ENCODE data around the gene PARD3.

The PARD3 gene

DNA sequence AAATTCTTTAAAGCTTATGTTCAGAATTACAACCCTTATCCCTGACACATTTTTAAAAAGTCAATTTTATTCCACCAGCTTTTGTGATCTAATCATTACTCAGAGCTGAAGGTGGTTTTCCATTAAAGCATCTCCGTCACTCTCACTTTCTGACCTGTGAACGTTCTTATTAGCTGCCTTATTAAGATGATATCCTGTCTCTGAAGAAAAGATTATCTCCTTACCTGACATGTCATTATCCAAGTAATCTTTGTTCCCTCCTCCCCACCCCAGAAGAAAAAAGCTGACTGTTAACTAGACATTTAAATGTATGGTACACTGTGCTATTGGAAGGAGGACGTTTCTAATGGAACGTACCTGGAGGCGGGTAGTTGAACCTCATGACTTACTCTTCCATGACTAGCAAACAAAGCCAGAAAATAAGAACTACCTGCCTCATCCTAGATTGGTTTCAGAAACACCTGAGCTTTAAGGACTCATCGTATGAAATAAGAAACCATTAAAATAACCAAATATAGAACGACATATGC lies 708.7 kb downstream of the PARD3 start:
- no peak for DNase-seq (ENCODE audit: low read depth in 2 of 2)

- no peak for DNase-seq (ENCODE audit: low read depth in 2 of 2)
These were observed 710.1 kb downstream of the PARD3 start for GRCh38 chr10:34104829-34105572.

GRCh38 chr10:34102893-34103506 lies 712.1 kb downstream of the PARD3 start:
- no peak for DNase-seq (ENCODE audit: low read depth in 2 of 2)

DNA sequence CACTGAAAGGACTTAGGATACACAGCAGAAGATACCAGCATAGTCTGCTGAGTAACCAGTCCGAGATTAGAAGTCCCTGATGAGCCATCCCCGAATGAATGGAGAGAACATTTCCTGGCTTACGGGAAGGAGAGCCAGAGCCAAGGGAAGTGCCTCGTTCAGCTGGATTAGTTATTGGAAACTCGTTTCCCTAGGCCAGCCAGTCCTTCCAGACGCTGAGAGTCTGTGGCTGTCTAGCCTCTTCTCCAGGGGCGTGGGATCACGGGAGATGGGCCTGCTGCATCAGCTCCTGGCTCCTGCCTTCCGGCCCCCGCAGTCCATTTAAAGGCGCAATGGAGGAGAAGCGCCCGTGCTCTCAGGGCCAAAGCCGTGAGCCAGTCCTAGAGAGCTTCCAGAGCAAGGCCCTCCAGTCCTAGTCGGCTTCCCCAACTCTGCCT lies 712.8 kb downstream of the PARD3 start:
- DNase-seq (ENCODE audit: low read depth in 2 of 2), result no peak

- DNase-seq (ENCODE audit: low read depth in 2 of 2), result no peak
These were observed 714.1 kb downstream of the PARD3 start for GRCh38 chr10:34101001-34101400.

GRCh38 chr10:34098821-34099567 lies 716.1 kb downstream of the PARD3 start:
- DNase-seq (ENCODE audit: low read depth in 2 of 2), result no peak

DNA sequence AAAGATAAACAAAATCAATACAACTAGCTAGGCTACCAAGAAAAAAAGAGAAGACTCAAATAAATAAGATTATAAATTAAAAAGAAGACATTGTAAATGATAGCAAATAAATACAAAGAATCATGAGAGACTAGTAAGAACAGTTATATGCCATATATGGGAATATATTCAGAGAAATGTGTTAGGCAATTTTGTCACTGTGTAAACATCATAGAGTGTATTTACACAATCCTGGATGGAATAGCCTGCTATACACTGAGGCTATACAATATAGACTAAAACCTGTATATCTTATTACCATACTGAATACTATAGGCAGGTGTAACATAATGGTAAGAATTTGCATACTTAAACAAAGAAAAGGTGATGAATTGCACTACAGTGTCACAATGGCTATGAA lies 717.4 kb downstream of the PARD3 start:
- no peak for DNase-seq (ENCODE audit: low read depth in 2 of 2)

DNA sequence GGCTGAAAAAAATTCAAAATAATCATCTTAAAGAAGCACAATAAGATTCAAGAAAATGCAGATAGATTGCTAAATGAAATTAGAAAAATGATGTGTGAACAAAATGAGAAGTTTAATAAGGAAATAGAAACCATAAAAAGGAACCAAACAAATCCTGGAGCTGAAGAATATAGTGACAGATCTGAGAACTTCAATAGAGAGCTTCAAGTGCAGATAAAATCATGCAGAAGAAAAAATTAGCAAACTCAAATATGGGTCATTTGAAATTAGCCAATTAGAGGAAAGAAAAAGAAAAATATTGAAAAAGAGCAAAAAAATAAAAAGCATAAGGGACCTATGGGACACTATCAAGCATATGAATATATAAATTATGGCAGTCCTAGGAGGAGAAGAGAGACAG lies 720.1 kb downstream of the PARD3 start:
- DNase-seq (ENCODE audit: low read depth in 2 of 2), result no peak

DNA sequence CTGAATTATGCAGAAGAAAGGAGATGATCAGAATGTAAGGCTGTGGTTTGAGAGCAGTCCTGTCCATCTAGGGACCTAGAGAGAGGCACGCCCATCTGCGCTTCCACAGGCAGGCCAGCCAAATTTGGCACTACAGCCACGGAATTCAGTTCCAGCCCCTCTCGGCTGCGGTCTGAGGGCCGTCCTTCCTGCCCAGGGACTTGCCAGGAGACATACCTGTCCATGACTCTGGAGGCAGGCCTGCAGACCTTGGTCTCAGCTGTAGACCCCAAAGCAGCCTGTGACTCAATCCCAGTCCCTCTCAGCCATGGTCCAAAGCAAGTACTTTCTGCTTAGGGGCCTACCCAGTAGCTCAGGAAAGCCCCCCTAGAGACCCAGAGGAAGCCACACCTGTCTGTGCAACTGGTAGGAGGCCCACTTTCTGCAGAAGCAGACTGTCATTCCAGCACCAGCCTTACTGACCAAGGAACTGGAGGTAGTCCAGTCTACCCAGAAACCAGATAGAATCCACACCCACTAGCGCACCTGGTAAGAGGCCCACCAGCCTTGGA lies 720.9 kb downstream of the PARD3 start:
- DNase-seq (ENCODE audit: low read depth in 2 of 2), result no peak

- no peak for DNase-seq (ENCODE audit: low read depth in 2 of 2)
These were observed 722.2 kb downstream of the PARD3 start for GRCh38 chr10:34092891-34093290.

GRCh38 chr10:34091635-34092195 lies 723.4 kb downstream of the PARD3 start:
- DNase-seq (ENCODE audit: low read depth in 2 of 2), result no peak

DNA sequence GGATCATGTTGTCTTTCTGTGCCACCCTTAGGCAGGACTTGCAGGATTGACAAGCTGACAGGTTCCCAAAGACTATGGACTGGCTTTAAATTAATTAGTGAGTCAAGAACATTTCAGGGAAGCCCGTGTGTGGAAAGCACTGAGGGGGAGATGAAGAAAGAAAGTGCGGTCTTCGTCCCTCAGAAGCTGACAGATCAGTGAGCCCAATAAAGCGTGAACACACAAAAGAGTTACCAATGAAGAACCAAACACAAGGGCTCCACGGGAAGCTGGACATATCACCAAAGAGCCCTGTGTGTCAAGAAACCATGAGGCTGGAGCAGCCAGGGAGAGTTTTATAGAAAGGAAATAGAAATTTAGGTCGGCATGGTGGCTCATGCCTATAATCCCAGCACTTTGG lies 725.8 kb downstream of the PARD3 start:
- DNase-seq (ENCODE audit: low read depth in 2 of 2), result no peak

DNA sequence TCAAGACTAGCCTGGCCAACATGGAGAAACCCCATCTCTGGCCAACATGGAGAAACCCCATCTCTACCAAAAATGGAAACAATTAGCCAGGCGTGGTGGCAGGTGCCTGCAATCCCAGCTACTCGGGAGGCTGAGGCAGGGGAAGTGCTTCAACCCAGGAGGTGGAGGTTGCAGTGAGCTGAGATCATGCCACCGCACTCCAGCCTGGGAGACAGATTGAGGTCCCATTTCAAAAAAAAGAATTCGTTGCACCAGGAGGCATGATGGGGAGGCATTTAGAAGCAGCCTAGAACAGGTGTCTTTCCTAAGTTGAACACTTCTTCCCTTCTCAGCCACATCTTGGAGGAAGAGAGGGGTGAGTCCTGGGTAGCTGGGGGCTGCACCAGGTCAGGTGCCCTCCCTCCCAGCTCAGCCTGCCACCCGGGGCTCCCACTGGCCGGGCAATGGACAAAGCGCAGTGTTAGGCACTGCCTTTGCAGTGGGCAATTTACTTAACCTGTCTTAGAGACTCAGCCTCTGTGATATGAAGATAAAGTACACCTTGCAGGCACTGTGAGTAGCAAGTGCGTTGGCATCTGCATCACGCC lies 726.8 kb downstream of the PARD3 start:
- no peak for DNase-seq (ENCODE audit: low read depth in 2 of 2)

DNA sequence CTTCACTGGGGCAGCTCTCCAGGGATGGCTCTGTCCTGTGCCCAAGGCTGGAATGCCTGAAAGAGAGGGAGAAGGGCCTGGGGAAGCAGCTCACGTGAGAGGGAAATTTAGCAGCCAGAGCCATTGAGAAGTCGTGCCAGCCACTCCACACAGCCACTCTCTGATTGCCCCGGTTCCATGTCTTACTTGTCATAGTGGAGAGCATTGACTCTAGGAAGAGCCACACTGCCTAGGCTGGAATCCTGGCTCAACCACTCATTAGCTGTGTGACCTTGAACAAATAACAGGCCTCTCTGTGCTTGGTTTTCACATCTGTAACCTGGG lies 728.0 kb downstream of the PARD3 start:
- no peak for DNase-seq (ENCODE audit: low read depth in 2 of 2)

GRCh38 chr10:34083567-34083966 lies 731.5 kb downstream of the PARD3 start:
- DNase-seq (ENCODE audit: low read depth in 2 of 2), result no peak

GRCh38 chr10:34081948-34082347 lies 733.1 kb downstream of the PARD3 start:
- no peak for DNase-seq (ENCODE audit: low read depth in 2 of 2)

- DNase-seq (ENCODE audit: low read depth in 2 of 2), result no peak
These were observed 733.8 kb downstream of the PARD3 start for GRCh38 chr10:34081347-34081743.

- DNase-seq (ENCODE audit: low read depth in 2 of 2), result no peak
These were observed 734.4 kb downstream of the PARD3 start for GRCh38 chr10:34080485-34081346.

GRCh38 chr10:34079702-34080484 lies 735.2 kb downstream of the PARD3 start:
- DNase-seq (ENCODE audit: low read depth in 2 of 2), result no peak
